Liver (tissue), 3 donors: ENCODE results near the gene HSF2BP.

ENCODE experiments used
- RXRA ChIP-seq, 2 donors: IDR thresholded peaks; 2 replicates each; pipeline ENCODE4 v1.6.1; 2017 to 2018; ENCODE audit warnings: antibody characterized with exemption in 2 of 2, mild to moderate bottlenecking in 1 of 2
- SP1 ChIP-seq: IDR thresholded peaks from 2 replicates; pipeline ENCODE4 v1.6.1; 2018; ENCODE audit warnings: antibody characterized with exemption, mild to moderate bottlenecking
- TF ChIP-seq, protein P1 (sequence below): IDR thresholded peaks from 2 replicates; pipeline ENCODE4 v1.6.1; 2016; ENCODE audit warnings: antibody characterized with exemption
- TF ChIP-seq, protein P2 (sequence below): IDR thresholded peaks from 2 replicates; pipeline ENCODE4 v1.6.1; 2016; ENCODE audit warnings: antibody characterized with exemption
- TF ChIP-seq, protein P3 (sequence below): IDR thresholded peaks from 2 replicates; pipeline ENCODE4 v1.6.1; 2016; ENCODE audit warnings: antibody characterized with exemption, mild to moderate bottlenecking
- TF ChIP-seq, protein P4 (sequence below): fragments of 150-350 bp; IDR thresholded peaks from 2 replicates; pipeline ENCODE4 v1.5.1; 2017; ENCODE audit warnings: improper control_type of control experiment, low read depth, low read length; ENCODE audit not compliant: missing input control
- donor health status: healthy.
- donor health status: healthy.

DNA sequence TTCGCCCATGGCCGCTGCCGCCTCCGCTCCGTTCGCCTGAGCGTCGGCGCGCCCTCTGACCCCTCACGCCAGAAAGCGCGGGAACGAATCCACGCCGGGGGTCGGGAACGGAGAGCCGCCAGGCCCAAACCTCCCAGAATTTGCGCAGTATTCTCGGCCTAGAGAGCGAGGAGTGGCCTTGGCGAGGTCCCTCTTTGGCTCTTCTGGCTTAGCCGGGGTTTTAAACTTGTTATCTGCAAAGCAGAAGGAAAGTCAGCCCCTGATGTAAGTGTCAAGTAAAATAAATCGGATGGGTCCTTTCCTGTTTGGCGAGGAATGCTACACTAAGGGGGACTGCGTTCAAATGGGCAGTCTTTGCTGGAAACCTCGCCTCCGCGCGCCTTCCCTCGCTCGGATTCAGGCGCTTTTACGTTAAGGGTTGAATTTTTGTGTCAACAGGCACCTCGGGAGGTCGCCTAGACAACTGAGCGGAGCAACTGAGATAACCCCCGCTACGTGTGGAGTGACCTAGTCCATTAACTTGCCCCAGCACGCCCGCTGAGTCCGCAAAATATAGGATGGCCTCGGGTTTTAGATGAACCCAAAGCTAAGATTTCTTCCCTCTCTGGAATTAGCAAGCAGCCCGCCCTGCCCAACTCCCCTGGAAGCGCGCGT is 1.1 kb downstream of the HSF2BP start:
- TF ChIP-seq, protein P1, sequence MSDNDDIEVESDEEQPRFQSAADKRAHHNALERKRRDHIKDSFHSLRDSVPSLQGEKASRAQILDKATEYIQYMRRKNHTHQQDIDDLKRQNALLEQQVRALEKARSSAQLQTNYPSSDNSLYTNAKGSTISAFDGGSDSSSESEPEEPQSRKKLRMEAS: no peak
- TF ChIP-seq, protein P2, sequence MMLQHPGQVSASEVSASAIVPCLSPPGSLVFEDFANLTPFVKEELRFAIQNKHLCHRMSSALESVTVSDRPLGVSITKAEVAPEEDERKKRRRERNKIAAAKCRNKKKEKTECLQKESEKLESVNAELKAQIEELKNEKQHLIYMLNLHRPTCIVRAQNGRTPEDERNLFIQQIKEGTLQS: no peak
- TF ChIP-seq, protein P3, sequence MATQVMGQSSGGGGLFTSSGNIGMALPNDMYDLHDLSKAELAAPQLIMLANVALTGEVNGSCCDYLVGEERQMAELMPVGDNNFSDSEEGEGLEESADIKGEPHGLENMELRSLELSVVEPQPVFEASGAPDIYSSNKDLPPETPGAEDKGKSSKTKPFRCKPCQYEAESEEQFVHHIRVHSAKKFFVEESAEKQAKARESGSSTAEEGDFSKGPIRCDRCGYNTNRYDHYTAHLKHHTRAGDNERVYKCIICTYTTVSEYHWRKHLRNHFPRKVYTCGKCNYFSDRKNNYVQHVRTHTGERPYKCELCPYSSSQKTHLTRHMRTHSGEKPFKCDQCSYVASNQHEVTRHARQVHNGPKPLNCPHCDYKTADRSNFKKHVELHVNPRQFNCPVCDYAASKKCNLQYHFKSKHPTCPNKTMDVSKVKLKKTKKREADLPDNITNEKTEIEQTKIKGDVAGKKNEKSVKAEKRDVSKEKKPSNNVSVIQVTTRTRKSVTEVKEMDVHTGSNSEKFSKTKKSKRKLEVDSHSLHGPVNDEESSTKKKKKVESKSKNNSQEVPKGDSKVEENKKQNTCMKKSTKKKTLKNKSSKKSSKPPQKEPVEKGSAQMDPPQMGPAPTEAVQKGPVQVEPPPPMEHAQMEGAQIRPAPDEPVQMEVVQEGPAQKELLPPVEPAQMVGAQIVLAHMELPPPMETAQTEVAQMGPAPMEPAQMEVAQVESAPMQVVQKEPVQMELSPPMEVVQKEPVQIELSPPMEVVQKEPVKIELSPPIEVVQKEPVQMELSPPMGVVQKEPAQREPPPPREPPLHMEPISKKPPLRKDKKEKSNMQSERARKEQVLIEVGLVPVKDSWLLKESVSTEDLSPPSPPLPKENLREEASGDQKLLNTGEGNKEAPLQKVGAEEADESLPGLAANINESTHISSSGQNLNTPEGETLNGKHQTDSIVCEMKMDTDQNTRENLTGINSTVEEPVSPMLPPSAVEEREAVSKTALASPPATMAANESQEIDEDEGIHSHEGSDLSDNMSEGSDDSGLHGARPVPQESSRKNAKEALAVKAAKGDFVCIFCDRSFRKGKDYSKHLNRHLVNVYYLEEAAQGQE: no peak
- TF ChIP-seq RXRA (IDR thresholded peaks at IDR 0.05) (no peak), SP1 (no peak)
- TF ChIP-seq, protein P4, sequence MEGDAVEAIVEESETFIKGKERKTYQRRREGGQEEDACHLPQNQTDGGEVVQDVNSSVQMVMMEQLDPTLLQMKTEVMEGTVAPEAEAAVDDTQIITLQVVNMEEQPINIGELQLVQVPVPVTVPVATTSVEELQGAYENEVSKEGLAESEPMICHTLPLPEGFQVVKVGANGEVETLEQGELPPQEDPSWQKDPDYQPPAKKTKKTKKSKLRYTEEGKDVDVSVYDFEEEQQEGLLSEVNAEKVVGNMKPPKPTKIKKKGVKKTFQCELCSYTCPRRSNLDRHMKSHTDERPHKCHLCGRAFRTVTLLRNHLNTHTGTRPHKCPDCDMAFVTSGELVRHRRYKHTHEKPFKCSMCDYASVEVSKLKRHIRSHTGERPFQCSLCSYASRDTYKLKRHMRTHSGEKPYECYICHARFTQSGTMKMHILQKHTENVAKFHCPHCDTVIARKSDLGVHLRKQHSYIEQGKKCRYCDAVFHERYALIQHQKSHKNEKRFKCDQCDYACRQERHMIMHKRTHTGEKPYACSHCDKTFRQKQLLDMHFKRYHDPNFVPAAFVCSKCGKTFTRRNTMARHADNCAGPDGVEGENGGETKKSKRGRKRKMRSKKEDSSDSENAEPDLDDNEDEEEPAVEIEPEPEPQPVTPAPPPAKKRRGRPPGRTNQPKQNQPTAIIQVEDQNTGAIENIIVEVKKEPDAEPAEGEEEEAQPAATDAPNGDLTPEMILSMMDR: no peak
